ENCODE results near the gene PPP2R5A. TPM values are rescaled to one million over a fixed set of nuclear protein-coding genes. Genes with fewer than 3 reads are reported as not detected.

PPP2R5A gene
- polyA plus RNA-seq, 3 donors, result 28.1 to 38.4 (median 31.1) TPM

GRCh38 chr1:212285685-212286555, 710 bp downstream of the PPP2R5A start:
- peak overlapping the region; percentile 97 to 100 for H3K4me3 Mint-ChIP-seq
- H3K36me3 Mint-ChIP-seq, result peaks cover 4 to 6% of the 10 kb centered on the region in 2 donors
- H3K27me3 ChIP-seq (ENCODE audit: control insufficient read depth in 2 of 2, insufficient read depth in 2 of 2, low read length in 2 of 2), result no peaks in the 10 kb centered on the region

More at GRCh38 chr1:212285685-212286555, 710 bp downstream of the PPP2R5A start:
- under 1% methylated on average over 85 of the region's 85 CpGs for WGBS (ENCODE audit: insufficient coverage)
- DNase-seq, result peak; percentile 34 to 60 (median 48)
- Histone ChIP-seq H2AFZ (ENCODE audit: insufficient read depth, low read depth, low read length, poor library complexity, severe bottlenecking) (peak overlapping the region; percentile 88), H3K4me2 (replicated peaks; ENCODE audit: extremely low read depth, low read length, poor library complexity, severe bottlenecking) (peak overlapping the region; percentile 89), H3K9me3 (replicated peaks in 1 of 2; ENCODE audit: control insufficient read depth in 1 of 2, insufficient read depth in 1 of 2, low read length in 2 of 2) (no peaks in the 10 kb centered on the region), H3K4me3 (replicated peaks in 1 of 3; ENCODE audit: low read depth in 2 of 3, low read length in 3 of 3) (peak overlapping the region; percentile 79 to 99 (median 85)), H3K79me2 (ENCODE audit: insufficient read depth, low read length) (peaks cover 57% of the 10 kb centered on the region), H3K9ac (ENCODE audit: insufficient read depth, low read length, poor library complexity, severe bottlenecking) (peak overlapping the region; percentile 96), H4K20me1 (ENCODE audit: insufficient read depth, low read length) (peaks cover 47% of the 10 kb centered on the region), H3K27ac (ENCODE audit: low read depth in 1 of 2, low read length in 2 of 2) (peak overlapping the region; percentile 85 to 99), H3K4me1 (ENCODE audit: control insufficient read depth in 1 of 2, insufficient read depth in 2 of 2, low read length in 2 of 2) (peaks cover 42 to 59% of the 10 kb centered on the region in 2 donors), H3K36me3 (replicated peaks in 1 of 2; ENCODE audit: control insufficient read depth in 1 of 2, insufficient read depth in 2 of 2, low read length in 2 of 2) (no peaks in the 10 kb centered on the region)
- peaks cover 0 to 3% (median 0%) of the 10 kb centered on the region in 3 donors for H3K27me3 Mint-ChIP-seq (ENCODE audit: low read depth in 3 of 3)
- H3K9me3 Mint-ChIP-seq, result no peaks in the 10 kb centered on the region
- peak overlapping the region; percentile 88 to 98 (median 95) for H3K27ac Mint-ChIP-seq
- no peak for TF ChIP-seq CTCF (IDR thresholded peaks at IDR 0.05)
- peaks cover 49% of the 10 kb centered on the region for H3K4me1 Mint-ChIP-seq
- intact Hi-C loops (cut with micrococcal nuclease), result loop anchor here (5.0 to 10.0 kb wide), 3 partner anchors 49 to 219 kb away; no protein-coding TSS in a partner anchor
